NCI-H2107 (cell line): ENCODE measurements around the gene SIGLEC15.
"Not testable (repeated sequence)": the region's sequence is repeated elsewhere in the genome, so short reads cannot be mapped to it uniquely, and the experiment has no call there.

Source experiments
- DNase-seq: peaks from one replicate; lab custom pipeline; 2025; lab: John Stamatoyannopoulos, UW

Gene SIGLEC15

GRCh38 chr18:45825258-45826044, at the start of gene SIGLEC15:
TSS of gene SIGLEC15 (plus strand) at chr18:45825675. CDS start at chr18:45825729, 54 bp downstream.
- DNase-seq, result peak; percentile 35

- DNase-seq, result no peak
Observed at GRCh38 chr18:45775743-45776142, 49.7 kb upstream of the SIGLEC15 start.

- DNase-seq, result no peak
Observed at GRCh38 chr18:45777393-45777792, 48.1 kb upstream of the SIGLEC15 start.

- peak; percentile 18 for DNase-seq
Observed at GRCh38 chr18:45780568-45780967, 44.9 kb upstream of the SIGLEC15 start.

GRCh38 chr18:45782662-45783061, 42.8 kb upstream of the SIGLEC15 start:
- no peak for DNase-seq

- no peak for DNase-seq
Observed at GRCh38 chr18:45783097-45784075, 42.1 kb upstream of the SIGLEC15 start.

GRCh38 chr18:45785134-45785533, 40.3 kb upstream of the SIGLEC15 start:
- DNase-seq, result no peak

- no peak for DNase-seq
Observed at GRCh38 chr18:45786941-45787340, 38.5 kb upstream of the SIGLEC15 start.

GRCh38 chr18:45787346-45787745, 38.1 kb upstream of the SIGLEC15 start:
- no peak for DNase-seq

- DNase-seq, result no peak
Observed at GRCh38 chr18:45788861-45789260, 36.6 kb upstream of the SIGLEC15 start.

GRCh38 chr18:45792506-45793263, 32.8 kb upstream of the SIGLEC15 start:
- no peak for DNase-seq

- DNase-seq, result no peak
Observed at GRCh38 chr18:45793264-45793965, 32.1 kb upstream of the SIGLEC15 start.

GRCh38 chr18:45801416-45802004, 24.0 kb upstream of the SIGLEC15 start:
- no peak for DNase-seq

- DNase-seq, result no peak
Observed at GRCh38 chr18:45802814-45803492, 22.5 kb upstream of the SIGLEC15 start.

GRCh38 chr18:45805551-45805950, 19.9 kb upstream of the SIGLEC15 start:
- DNase-seq, result no peak

- DNase-seq, result no peak
Observed at GRCh38 chr18:45806226-45806625, 19.2 kb upstream of the SIGLEC15 start.

GRCh38 chr18:45807144-45807543, 18.3 kb upstream of the SIGLEC15 start:
- DNase-seq, result peak; percentile 63

GRCh38 chr18:45814733-45815132, 10.7 kb upstream of the SIGLEC15 start:
- not testable (repeated sequence) for DNase-seq

GRCh38 chr18:45817543-45817942, 7.9 kb upstream of the SIGLEC15 start:
- DNase-seq, result no peak

- not testable (repeated sequence) for DNase-seq
Observed at GRCh38 chr18:45818765-45819164, 6.7 kb upstream of the SIGLEC15 start.
